Stimulated activated CD4-positive, alpha-beta T cell treated with anti-CD3 and anti-CD28 coated beads, Interleukin-4, amount 100 ng/mL, for 48 hours (primary cell): ENCODE data around the gene RARB.

Experiments used
- DNase-seq, 2 donors: peaks; one replicate each; pipeline ENCODE4 v3.0.0-alpha.2; 2020; ENCODE audit warnings: low read depth in 2 of 2

RARB gene

DNA sequence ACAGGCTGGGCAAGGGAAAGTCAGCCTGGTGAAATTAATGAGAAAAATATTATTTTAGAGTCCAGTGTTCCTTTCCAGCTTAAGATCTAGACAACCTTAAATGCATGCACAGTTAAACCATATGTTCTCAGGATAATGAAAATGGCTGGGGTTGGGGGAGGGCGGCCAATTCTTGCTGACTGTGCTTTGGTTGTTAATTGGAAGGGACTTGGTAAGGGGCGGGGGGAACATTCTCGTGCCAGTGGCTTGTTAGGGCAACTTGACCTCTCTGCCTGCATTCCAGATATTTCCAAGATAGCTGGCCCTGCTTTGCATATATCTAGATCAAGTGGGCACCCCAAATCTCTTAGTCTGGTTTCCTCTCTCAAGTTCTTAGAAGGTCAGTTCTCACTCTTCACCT is 124.2 kb downstream of the RARB start:
- no peak for DNase-seq

DNA sequence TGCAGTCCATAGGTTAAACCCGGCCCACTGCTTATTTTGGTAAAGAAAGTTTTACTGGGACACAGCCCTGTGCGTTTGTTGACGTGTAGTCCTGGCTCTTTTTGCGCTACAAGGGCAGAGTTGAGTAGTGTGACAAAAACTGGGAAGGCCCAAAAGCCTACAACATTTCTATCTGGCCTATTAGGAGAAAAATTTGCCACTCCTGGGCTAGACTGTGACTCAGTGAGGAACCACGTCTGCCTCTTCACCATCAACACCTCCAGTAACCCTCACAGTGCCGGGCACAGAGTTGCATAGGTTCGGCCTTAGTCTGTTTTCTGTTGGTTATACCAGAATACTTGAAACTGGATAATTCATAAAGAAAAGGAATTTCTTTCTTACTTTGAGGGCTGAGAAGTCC is 126.3 kb downstream of the RARB start:
- no peak for DNase-seq

DNA sequence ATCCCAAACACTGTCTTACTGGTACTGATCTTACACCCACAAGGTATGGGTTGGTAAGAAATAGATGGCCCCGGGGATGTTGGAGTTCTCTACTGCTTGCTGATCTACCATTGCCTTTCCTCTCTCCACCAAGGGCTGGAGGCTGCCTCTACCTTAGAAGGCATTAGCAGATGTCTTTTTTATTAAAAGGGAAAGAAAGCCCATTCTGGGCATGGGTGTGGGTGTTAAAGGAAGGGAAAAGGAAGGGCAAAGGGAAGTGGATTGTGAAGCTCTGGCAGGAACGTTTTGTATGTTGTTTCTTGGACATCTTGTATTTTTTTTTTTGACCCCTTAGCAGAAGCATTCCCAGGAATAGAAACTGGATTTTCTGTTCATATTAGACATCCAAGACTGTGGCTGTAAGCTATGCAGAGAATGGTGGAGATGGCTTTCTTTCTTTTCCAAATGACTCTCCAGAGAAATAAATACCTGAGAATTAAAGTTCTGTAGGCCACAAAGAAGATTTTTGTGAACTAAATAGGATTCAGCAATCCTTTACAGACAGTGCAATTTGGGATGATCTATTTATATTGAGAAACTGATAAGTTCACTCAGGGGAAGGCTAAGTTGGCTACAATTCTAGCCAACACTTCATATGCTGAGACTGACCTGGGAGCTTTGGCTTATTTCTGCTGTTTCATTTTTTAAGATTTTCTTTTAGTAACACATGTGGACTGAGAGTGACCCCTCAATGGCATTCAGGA is 127.8 kb downstream of the RARB start:
- DNase-seq, result no peak

DNA sequence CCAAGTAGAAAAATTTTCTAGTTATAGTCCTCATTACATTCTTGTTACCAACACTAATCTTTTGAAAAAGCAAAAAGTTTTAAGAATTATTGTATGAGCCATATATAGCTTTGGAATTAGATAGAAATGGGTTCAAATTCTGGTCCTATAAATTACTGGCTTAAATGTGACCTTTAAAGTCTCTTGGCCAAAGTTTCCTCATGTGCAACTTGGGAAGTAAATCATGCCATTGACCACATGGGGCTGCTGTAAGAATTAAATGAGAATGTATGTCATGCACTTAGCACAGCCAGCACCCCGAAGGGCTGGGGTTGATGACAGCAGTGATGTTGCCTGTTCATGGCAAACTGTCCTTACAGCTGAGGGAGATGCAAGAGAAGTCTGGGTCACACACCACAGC is 128.4 kb downstream of the RARB start:
- no peak for DNase-seq

DNA sequence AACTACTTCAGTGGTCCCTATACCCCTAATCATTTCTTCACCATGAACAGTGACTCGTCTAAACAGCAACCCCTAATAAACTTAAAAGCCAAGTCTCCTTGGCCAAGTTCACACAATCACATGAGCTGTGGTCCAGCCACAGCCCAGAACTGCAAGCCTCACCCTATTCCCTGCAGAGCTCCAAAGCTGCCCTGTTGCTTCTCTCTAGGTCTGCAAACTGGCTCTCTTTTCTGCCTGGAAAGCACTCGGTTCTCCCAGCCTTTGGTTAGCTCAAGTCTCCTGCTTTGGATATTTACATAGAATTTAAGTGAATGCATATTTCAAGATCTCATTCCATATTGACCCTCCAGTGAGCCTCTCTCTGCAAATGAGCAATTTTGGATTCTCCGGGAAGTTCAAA is 129.6 kb downstream of the RARB start:
- no peak for DNase-seq

DNA sequence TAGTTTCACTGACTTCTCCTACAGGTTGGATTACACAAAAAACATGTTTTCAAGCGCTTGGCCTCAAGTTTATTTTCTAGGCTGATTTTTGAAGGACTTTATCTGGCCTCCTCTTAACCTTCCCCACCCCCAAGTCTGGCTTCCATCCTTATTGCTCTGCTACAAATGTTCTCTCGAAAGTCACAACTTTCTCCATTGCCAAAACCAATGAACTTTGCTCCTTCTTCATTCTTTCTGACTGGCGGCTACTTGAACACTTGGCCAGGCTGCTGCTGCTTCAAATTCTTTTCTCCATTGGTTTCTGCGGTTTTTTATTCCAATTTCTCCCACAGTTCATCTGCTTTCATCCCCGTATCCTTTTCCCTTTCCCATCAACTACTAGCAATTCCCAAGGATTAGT is 130.1 kb downstream of the RARB start:
- DNase-seq, result no peak

DNA sequence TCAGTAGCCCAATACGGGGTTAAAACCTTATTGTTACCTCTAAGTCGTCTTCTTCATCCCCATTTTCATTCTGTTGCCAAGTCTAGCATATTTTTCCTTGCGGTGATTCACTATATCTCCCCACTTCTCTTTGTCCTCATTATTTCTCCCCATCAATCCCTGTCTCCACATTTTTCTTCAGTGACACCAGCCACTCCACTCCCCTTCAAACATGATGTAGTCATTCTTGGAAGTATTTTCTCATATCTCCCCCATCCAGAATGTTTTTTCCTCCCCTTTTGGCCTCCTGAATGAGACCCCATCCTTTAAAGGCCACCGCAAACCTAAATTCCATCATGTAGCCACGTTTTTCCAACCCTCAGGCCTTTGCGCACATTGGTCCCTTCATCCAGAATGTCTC is 130.7 kb downstream of the RARB start:
- DNase-seq, result no peak

DNA sequence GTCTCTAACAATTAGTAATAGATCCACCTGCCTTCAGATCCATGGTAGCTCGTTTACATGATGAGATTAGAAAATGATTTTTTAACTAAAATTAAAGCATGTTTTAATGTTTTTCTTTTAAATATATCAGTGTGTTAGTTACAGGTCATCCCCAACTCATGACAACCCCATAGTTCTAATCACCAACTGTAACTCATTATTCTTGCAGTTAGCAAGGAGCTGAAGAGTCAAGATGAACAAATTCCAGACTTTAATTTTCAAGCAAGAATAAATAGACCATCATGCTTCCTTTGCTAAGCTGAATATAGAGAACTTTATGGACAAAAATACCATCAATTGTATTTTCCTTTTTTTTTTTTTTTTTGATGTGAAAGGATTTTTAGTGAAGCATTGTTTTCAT is 135.5 kb downstream of the RARB start:
- DNase-seq, result no peak

DNA sequence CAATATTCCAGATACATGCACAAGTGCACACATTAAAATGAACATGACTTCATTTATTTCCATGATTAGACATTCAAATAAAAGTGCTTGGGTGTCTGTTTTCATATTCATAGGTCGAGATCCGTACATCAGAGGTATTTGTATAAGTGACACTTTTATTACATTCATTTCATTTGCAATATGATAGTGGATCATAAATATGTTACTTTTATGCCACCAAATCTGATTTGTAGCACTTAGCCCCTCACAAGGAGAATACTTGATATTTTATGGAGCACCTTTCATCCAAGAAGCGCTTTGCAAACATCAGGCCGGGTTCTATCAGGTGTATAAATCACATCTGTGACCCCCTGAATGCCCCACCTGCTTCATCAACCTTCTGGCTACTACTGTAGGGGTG is 136.0 kb downstream of the RARB start:
- DNase-seq, result no peak

DNA sequence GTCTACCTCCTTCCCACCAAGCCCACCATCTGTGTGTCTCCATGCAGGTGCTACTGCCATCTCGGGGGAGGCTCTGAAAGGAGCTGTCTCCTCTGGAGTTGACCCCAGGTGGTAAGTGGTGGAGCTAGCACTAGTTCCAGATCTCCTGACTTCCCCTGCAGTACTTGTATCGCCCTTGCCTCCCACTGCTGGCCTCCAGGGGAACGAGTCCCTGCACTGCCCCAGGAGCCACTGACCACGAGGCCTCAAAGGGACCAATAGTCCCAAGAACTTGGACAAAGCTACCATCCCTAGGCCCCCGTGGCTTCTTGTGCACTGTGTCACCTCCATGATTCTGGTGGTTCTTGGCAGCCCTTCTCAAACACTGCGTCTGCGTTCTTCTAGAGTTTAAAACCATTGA is 137.7 kb downstream of the RARB start:
- DNase-seq, result no peak

DNA sequence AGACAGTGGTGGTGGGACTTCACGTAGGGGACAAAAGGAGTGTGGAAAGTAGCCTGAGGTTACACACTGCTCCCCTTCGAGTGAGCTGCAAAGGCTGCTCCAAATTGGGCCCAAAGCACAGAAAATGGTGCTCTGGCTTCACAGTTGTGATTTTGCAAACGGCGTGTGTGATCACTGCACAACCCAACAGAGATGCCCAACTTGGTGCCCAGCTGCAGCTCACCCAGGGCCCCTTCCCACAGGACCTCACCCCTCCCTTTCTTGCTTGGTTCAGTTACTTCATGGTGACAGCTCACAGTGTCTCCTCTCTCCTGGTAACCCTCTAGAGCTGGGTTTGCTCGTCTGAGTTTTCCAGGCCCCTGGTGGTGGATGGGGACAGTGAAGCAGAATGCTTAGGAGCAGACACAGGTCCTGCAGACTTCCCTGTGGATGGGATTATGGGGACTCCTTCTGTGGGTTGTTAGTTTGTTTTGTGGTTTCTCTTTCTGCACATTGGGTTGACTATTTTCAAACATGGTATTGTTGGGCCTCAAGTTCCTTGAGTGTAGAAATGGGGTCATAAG is 138.4 kb downstream of the RARB start:
- DNase-seq, result no peak

DNA sequence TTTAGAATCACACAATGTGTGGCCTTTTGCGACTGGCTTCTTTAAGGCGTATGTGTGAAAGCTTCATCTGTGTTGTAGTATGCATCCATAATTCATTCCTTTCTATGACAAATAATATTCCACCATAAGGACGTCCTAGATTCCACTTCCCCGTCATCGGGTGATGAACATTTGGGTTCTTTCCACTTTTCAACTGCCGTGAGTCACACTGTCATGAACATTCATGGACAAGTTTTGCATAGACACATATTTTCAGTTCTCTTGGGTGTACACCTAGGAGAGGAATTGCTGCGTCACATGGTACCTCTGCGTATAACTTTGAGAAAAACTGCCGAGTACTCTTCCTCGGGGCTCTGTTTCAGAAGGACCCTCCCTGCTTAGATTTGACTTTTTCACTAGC is 139.3 kb downstream of the RARB start:
- no peak for DNase-seq

DNA sequence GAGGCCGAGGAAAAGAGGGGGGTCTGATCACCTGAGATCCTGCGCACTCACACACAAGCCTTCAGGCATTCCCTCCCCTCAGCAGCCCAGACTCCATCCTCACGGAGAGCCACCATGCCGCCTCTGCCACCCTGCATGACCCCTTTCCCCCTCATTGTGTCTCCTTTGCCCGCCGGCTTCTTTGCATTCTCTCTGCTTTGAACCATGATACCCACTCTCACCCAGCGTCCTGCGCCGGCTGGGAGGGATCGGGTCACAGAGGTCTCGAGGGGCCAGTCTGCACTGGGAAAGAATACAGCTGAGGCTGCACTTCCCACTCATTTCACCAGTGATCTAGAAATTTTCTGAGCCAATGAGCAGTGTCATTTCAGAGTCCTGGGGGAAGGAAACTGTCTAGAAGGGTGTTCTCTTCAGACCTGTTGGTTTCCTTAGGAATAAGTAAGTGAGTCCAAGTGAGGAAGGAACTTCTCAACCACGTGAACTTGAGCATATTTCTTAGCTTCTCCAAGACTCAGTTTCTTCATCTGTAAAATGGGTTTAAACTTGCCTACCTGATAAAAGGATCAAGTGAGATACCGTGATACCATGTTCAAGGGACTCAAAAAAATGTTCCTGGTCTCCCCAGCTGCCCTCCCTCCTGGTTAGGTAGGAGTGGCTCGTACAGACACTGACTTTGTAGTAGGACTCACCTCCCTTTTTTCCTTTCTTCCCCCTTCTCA is 139.9 kb downstream of the RARB start:
- no peak for DNase-seq

DNA sequence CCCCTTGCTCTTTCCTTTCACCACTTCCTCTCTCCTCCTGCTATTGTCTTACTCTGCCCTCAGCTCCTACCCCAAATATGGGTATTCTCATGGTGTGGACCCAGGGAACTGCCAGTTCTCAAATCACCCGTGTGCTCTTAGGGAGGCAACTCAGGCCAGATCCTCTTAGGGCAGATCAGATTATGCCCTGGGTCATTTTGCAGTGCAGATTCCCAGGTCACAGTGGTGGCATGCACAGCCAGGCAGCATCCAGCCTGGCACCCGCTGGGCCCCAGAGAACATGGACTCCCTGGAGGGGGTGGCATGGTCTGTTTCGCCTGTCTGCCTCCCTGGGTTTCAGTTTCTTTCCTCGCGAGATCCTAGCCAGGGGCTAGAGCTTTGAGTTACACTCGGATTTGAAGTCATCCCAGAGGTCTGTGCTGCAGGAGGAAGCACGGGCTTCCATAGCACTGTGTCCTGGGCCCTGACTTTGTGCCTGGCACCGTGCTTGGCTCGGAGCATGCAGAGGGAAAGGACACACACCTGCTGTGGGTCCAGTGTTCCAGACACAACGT is 140.5 kb downstream of the RARB start:
- DNase-seq, result no peak

DNA sequence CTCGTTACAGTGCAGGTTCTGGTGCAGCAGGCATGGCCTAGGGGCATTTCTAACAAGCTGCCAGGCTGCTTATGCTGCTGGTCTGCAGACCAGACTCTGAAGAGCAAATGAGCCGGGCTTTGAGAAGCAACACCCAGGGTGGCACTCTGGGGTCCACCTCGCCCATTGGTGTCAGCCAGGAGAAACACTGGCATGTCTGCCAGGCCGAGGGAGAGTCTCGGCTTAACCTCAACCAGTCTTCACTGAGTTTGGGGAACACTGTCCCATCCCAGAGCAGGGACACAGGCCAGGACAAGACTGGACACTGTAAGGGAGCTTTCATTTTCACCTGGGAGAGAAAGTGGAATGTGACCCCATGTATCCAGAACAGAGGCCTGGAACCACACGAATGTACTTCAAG is 143.2 kb downstream of the RARB start:
- no peak for DNase-seq

DNA sequence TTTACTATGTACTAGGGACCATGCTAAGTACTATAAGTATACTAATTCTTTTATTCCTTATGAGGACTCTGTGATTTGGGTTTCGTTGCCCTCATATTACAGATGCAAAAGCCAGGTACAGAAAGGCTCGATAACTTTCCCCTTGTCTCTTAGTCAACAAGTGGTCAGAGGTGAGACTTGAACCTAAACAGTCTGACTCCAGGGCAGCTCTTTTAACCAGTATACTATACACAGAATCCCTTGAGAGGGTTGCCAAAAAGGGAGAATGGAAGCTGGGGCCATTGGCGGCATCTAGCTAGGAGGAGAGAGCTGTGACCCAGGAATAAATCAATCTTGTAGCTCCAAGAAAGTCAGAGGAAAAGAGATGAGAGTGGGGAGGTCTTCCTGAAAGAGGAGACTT is 144.3 kb downstream of the RARB start:
- no peak for DNase-seq

DNA sequence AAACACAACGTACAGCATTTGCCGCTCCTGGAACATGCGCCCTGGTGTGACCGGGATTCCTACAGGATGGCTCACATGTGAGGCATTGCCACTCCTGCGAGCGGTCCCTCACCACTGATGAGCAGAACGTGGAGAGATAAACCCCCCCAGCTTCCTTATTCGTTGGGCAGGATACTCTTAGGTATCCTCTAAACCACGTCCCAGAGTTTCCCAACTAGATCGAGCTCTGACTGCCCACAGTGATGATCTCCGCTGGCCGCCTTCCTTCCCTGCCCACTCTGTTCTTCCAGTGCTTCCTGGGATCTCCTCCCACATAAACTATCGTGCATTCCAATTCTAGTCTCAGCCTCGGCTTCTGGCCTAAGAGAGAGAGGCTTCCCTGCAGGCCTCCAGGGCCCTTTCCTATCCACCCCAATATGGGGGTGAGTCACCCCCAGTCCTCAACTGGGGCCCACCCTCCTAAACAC is 144.9 kb downstream of the RARB start:
- no peak for DNase-seq

DNA sequence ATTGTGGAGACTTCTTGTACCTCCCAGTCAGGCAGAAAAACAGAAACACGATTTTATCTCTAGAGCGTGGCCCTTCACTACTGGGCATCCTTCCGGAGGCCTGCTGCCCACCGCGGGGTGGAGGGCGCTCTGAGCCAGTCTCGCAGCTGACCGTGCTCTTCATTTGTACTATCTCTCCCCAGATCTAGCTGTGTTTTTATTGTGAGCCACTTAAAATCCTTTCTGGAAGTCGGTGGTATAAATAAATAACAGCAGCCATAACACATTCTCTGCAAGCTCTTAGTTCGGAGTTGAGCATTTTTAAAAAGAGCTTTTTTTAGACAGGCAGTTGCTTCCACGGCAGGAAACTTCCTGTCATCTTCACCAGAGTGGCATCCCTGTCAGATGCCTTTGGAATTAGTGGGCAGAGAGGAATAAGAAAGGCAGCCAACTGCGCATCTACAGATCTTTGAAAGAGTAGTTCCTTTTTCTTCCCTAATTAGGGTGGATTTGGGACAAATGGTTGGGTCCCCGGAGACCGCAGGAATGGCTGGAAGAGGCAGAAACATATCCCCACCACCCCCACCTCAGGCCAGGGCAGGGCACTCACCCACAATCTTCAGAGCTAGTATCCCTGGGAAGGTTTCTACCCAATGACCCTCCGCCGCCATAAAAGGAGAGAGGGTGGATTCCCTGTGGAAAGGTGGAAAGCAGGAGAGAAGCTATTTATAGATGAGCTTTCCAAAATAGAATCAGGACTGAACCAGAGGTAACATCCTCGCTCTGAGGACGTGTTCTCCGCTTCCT is 145.5 kb downstream of the RARB start:
- no peak for DNase-seq

DNA sequence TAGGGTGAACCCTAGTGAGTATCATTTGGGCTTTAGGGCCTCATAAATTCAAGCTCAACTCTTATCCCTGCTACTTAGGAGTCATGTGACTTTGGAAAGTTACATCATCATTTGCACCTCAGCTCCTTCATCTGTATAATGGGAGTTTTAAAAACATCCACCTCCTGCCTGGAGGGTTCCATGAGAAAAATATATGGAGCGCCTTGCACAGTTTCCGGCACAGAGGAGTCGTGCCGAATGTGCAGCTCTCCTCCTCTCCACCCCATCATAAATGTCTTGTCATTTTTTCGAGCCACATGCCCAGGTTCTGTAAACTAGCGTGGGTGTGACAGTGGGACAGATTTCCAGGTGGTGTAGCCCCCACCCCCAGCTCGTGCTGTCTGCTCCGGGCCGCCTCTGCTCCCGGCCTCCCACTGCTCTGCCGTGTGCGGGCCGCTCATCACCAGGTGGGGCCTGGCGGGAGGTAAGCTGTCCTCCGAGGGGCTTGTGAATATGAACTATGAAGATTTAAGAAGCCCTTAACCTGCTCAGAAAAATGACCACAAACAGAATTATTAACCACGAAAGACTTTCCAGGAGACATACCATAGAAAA is 146.2 kb downstream of the RARB start:
- DNase-seq, result no peak

DNA sequence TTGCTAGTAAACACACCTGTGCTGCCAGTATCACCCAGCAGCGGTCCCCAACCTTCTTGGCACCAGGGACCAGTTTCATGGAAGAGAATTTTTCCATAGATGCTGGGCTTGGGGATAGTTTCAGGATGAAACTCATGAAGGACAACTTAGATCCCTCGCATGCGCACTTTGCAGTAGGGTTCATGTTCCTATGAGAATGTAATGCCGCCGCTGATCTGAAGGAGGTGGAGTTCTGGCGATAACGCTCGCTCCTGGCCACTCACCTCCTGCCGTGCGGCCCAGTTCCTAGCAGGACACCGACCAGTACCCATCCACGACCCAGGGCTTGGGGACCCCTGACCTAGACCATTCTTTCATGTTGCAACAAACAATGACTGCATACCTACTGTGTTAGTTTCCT is 146.9 kb downstream of the RARB start:
- no peak for DNase-seq

DNA sequence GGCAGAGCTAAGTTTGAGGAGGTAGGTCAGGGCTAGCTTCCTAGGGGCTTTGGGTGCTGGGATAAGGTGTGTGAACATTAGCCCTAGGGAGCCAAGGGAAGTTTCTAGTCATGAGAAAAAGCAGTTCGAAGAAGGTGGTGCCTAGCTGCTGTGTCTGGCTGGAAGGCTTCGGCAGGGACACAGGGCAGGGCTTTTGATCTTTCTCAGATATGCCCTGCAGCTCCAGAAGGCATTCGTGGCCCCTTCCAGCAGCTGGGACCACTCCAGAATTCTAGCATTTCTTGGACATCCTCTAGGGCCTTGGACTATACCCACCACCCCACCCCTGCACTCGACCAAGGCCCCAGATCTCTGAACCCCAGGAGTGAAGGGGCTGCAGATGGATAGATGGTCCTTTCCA is 148.1 kb downstream of the RARB start:
- no peak for DNase-seq
